ENCODE results near the gene NIPAL3. TPM values are rescaled to one million over a fixed set of nuclear protein-coding genes. Genes with fewer than 3 reads are reported as not detected.

The NIPAL3 gene
- total RNA-seq, 1 experiment from 2014 or later: 40.8 TPM

DNA sequence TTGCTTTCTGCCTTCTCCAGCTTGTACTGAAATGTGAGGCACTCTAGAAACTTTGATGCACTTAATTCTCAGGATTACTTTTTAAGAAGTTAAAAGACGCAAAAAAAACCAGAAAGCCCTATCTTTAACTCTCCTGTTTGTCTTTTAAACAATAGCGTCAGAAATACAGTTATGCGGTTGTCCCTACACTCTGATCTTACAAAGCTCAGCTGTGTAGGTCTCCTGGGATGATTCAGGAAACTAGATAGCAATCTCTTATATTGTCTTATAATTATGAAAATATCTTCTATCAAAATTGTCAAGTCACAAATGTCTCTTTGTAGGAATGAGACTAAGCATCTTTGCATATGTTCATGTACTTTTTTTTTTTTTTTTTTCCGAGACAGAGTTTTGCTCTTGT, 60.1 kb downstream of the NIPAL3 start:
- H2AFZ ChIP-seq (ENCODE audit: low read length): no peak overlapping the region
- no peak overlapping the region for H3K4me2 ChIP-seq (ENCODE audit: low read depth, low read length, poor library complexity, severe bottlenecking)
- H3K27ac ChIP-seq (ENCODE audit: low read length): no peak overlapping the region
- no peaks in the 10 kb centered on the region for H3K9me3 ChIP-seq (ENCODE audit: low read length)
- H3K27me3 ChIP-seq (ENCODE audit: low read length): no peaks in the 10 kb centered on the region
- H3K9me2 ChIP-seq (replicated peaks; ENCODE audit: insufficient read depth, low read length): no peaks in the 10 kb centered on the region
- no peaks in the 10 kb centered on the region for H3K4me1 ChIP-seq (ENCODE audit: low read length)
- no peak overlapping the region for H3K4me3 ChIP-seq (ENCODE audit: low read length)
- H3K36me3 ChIP-seq (ENCODE audit: insufficient read depth, low read length): no peaks in the 10 kb centered on the region
- no peak overlapping the region for H3K9ac ChIP-seq (ENCODE audit: low read length)
- H4K20me1 ChIP-seq (ENCODE audit: insufficient read depth, low read depth, low read length): no peaks in the 10 kb centered on the region
- no peaks in the 10 kb centered on the region for H3K79me2 ChIP-seq (ENCODE audit: low read length)
- no peak for DNase-seq

DNA sequence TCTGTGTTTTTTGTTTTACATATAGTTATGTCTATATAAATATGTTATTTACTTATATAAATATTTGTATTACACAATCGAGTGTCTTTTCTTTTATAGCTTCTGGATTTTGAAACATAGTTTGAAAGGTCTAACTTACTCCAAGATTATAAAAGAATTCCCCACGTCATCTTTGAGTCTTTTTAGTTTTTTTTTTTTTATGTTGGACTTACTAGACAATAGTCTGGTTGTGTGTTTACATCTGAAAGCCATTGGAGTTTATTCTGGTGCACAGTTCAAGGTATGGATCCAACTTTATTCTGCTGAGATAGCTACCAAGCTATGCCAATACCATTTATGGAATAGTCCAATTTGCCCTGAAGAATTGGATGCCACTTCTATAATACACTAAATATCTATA, 61.0 kb downstream of the NIPAL3 start:
- Histone ChIP-seq H2AFZ (ENCODE audit: low read length) (no peak overlapping the region), H3K4me1 (ENCODE audit: low read length) (peaks cover 5% of the 10 kb centered on the region; the same call in 1 of the 2 replicates), H3K4me3 (ENCODE audit: low read length) (no peak overlapping the region), H3K27ac (ENCODE audit: low read length) (no peak overlapping the region), H3K9me3 (ENCODE audit: low read length) (no peaks in the 10 kb centered on the region), H3K36me3 (ENCODE audit: insufficient read depth, low read length) (no peaks in the 10 kb centered on the region), H3K9me2 (replicated peaks; ENCODE audit: insufficient read depth, low read length) (no peaks in the 10 kb centered on the region), H4K20me1 (ENCODE audit: insufficient read depth, low read depth, low read length) (no peaks in the 10 kb centered on the region), H3K27me3 (ENCODE audit: low read length) (no peaks in the 10 kb centered on the region), H3K4me2 (ENCODE audit: low read depth, low read length, poor library complexity, severe bottlenecking) (no peak overlapping the region), H3K79me2 (ENCODE audit: low read length) (no peaks in the 10 kb centered on the region), H3K9ac (ENCODE audit: low read length) (no peak overlapping the region)
- no peak for DNase-seq

DNA sequence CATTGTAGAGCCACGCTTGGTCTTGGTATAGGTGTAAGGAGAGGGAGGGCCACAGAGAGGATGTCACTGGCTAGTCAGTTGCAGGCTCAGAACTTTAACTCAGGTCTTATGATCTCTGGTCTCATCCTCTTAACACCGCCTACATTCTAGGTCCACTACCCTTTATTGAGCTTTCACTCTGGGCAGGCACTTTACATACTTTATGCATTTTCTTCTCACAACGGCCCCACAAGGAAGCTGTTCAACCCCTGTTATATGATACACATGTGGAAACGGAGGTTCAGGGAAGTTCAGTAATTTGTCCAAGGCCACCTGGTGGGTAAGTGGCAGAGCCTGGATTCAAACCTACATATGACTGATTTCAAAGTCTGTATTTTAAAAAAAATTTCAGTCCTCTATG, 61.7 kb downstream of the NIPAL3 start:
- H3K36me3 ChIP-seq (ENCODE audit: insufficient read depth, low read length): no peaks in the 10 kb centered on the region
- no peak for DNase-seq
- no peaks in the 10 kb centered on the region for H3K79me2 ChIP-seq (ENCODE audit: low read length)
- H3K4me2 ChIP-seq (ENCODE audit: low read depth, low read length, poor library complexity, severe bottlenecking): no peak overlapping the region
- H4K20me1 ChIP-seq (ENCODE audit: insufficient read depth, low read depth, low read length): no peaks in the 10 kb centered on the region
- peaks cover 5% of the 10 kb centered on the region; the same call in 1 of the 2 replicates for H3K4me1 ChIP-seq (ENCODE audit: low read length)
- H2AFZ ChIP-seq (ENCODE audit: low read length): no peak overlapping the region
- H3K27me3 ChIP-seq (ENCODE audit: low read length): no peaks in the 10 kb centered on the region
- H3K9ac ChIP-seq (ENCODE audit: low read length): no peak overlapping the region
- H3K27ac ChIP-seq (ENCODE audit: low read length): no peak overlapping the region
- no peak overlapping the region for H3K4me3 ChIP-seq (ENCODE audit: low read length)
- H3K9me2 ChIP-seq (replicated peaks; ENCODE audit: insufficient read depth, low read length): no peaks in the 10 kb centered on the region
- H3K9me3 ChIP-seq (ENCODE audit: low read length): no peaks in the 10 kb centered on the region

DNA sequence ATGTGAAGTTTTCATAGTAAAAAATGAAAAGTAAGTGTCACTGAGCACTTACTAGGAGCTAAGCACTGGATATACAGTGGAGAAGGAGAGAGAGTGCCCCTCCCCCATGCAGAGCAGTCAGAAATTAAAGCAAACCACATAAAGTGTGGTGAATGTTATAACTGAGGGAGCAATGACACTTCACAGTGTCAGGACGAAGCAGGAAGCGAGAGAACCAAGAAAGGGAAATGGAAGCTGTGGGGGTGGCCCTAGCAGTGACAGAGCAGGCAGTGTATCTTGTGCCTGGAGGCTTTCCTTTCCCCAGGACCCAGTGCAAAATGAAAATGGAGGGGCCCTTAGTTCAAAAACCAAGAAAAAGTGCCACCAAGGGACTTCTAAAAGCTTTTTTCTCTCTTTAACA, 65.5 kb downstream of the NIPAL3 start:
- Histone ChIP-seq H3K27ac (ENCODE audit: low read length) (no peak overlapping the region), H3K9ac (ENCODE audit: low read length) (no peak overlapping the region), H3K4me3 (ENCODE audit: low read length) (no peak overlapping the region)

DNA sequence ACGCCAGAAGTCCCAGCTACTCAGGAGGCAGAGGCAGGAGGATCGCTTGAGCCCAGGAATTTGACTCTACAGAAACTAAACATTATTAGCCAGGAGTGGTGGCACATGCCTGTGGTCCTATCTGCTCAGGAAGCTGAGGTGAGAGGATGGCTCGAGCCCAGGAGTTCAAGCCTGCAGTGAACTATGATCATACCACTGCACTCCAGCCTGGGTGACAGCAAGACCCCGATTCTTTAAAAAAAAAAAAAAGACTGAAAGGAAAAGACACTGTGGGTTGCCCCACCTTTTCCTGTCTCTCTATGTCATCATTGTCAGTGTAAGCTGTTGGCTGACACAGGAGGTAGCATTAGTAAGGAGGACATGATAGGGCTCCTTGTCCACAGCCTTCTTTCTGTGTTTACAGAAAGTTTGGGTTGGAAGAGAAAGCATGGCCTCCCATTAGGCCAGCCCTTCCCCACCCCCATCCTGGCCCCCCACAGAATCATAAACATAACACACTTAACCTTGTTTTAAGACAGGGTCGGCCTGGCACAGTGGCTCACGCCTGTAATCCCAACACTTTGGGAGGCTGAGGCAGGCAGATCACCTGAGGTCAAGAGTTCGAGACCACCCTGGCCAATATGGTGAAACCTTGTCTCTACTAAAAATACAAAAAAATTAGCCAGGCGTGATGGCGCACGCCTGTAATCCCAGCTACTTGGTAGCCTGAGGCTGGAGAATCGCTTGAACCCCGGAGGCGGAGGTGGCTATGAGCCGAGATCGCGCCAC, 66.4 kb downstream of the NIPAL3 start:
- Histone ChIP-seq H4K20me1 (ENCODE audit: insufficient read depth, low read depth, low read length) (no peaks in the 10 kb centered on the region), H2AFZ (ENCODE audit: low read length) (no peak overlapping the region), H3K79me2 (ENCODE audit: low read length) (no peaks in the 10 kb centered on the region), H3K27me3 (ENCODE audit: low read length) (no peaks in the 10 kb centered on the region), H3K36me3 (ENCODE audit: insufficient read depth, low read length) (no peaks in the 10 kb centered on the region), H3K9me2 (replicated peaks; ENCODE audit: insufficient read depth, low read length) (no peaks in the 10 kb centered on the region), H3K9ac (ENCODE audit: low read length) (no peak overlapping the region), H3K9me3 (ENCODE audit: low read length) (no peaks in the 10 kb centered on the region), H3K27ac (ENCODE audit: low read length) (no peak overlapping the region), H3K4me3 (ENCODE audit: low read length) (no peak overlapping the region), H3K4me2 (ENCODE audit: low read depth, low read length, poor library complexity, severe bottlenecking) (no peak overlapping the region), H3K4me1 (ENCODE audit: low read length) (peaks cover 5% of the 10 kb centered on the region; the same call in 1 of the 2 replicates)
- no peak for DNase-seq

More for the DNA sequence above, 65.5 kb downstream of the NIPAL3 start:
- Histone ChIP-seq H3K4me1 (ENCODE audit: low read length) (peaks cover 5% of the 10 kb centered on the region; the same call in 1 of the 2 replicates), H3K9me3 (ENCODE audit: low read length) (no peaks in the 10 kb centered on the region), H3K27me3 (ENCODE audit: low read length) (no peaks in the 10 kb centered on the region), H3K9me2 (replicated peaks; ENCODE audit: insufficient read depth, low read length) (no peaks in the 10 kb centered on the region), H2AFZ (ENCODE audit: low read length) (no peak overlapping the region), H4K20me1 (ENCODE audit: insufficient read depth, low read depth, low read length) (no peaks in the 10 kb centered on the region), H3K79me2 (ENCODE audit: low read length) (no peaks in the 10 kb centered on the region), H3K4me2 (ENCODE audit: low read depth, low read length, poor library complexity, severe bottlenecking) (no peak overlapping the region), H3K36me3 (ENCODE audit: insufficient read depth, low read length) (no peaks in the 10 kb centered on the region)
- DNase-seq: no peak

DNA sequence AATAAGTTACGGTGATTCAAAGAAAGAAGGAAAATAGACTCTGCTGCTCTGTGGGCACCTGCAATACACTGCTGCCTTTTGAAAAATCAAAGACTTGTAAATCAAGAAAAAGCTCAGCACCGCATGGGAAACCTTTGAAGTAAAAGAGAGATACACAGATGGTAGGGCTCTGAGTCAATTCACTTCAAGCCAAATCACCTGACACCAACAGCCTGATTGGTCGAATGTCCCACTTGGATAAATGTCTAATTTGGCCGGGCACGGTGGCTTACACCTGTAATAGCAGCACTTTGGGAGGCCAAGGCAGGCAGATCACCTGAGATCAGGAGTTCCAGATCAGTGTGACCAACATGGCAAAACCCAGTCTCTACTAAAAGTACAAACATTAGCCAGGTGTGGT, 67.8 kb downstream of the NIPAL3 start:
- Histone ChIP-seq H3K27ac (ENCODE audit: low read length) (no peak overlapping the region), H3K79me2 (ENCODE audit: low read length) (no peaks in the 10 kb centered on the region), H3K9me3 (ENCODE audit: low read length) (no peaks in the 10 kb centered on the region), H3K4me2 (ENCODE audit: low read depth, low read length, poor library complexity, severe bottlenecking) (no peak overlapping the region), H3K4me3 (ENCODE audit: low read length) (no peak overlapping the region), H2AFZ (ENCODE audit: low read length) (no peak overlapping the region), H4K20me1 (ENCODE audit: insufficient read depth, low read depth, low read length) (no peaks in the 10 kb centered on the region), H3K36me3 (ENCODE audit: insufficient read depth, low read length) (no peaks in the 10 kb centered on the region), H3K27me3 (ENCODE audit: low read length) (no peaks in the 10 kb centered on the region), H3K9ac (ENCODE audit: low read length) (no peak overlapping the region), H3K4me1 (ENCODE audit: low read length) (peaks cover 5% of the 10 kb centered on the region; the same call in 1 of the 2 replicates), H3K9me2 (replicated peaks; ENCODE audit: insufficient read depth, low read length) (no peaks in the 10 kb centered on the region)
- no peak for DNase-seq

DNA sequence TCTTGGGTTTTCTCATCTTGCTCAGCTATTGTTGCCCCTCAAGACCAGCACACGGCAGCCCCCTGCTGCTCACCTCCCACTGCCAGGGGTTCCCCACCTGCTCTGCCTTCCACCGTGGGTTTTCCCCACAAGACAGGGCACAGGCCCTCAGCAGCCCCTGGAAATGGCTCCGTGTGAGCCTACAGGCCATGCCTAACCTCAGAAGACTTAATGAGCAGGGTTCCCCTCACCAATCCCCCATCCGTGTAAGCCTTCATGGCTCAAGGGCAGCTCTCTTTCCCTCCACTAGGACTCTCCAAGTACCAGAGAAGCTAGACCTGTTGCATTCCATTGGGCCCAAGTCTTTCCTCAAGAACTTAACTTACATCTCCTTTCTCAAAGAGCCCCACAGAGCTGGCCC, 68.6 kb downstream of the NIPAL3 start:
- no peak overlapping the region for H3K4me2 ChIP-seq (ENCODE audit: low read depth, low read length, poor library complexity, severe bottlenecking)
- H3K79me2 ChIP-seq (ENCODE audit: low read length): no peaks in the 10 kb centered on the region
- no peaks in the 10 kb centered on the region for H4K20me1 ChIP-seq (ENCODE audit: insufficient read depth, low read depth, low read length)
- no peak overlapping the region for H3K9ac ChIP-seq (ENCODE audit: low read length)
- no peaks in the 10 kb centered on the region for H3K36me3 ChIP-seq (ENCODE audit: insufficient read depth, low read length)
- no peaks in the 10 kb centered on the region for H3K9me3 ChIP-seq (ENCODE audit: low read length)
- no peak overlapping the region for H2AFZ ChIP-seq (ENCODE audit: low read length)
- H3K9me2 ChIP-seq (replicated peaks; ENCODE audit: insufficient read depth, low read length): no peaks in the 10 kb centered on the region
- no peak for DNase-seq
- no peaks in the 10 kb centered on the region for H3K27me3 ChIP-seq (ENCODE audit: low read length)
- H3K4me1 ChIP-seq (ENCODE audit: low read length): peaks cover 5% of the 10 kb centered on the region; the same call in 1 of the 2 replicates
- H3K4me3 ChIP-seq (ENCODE audit: low read length): no peak overlapping the region
- no peak overlapping the region for H3K27ac ChIP-seq (ENCODE audit: low read length)

DNA sequence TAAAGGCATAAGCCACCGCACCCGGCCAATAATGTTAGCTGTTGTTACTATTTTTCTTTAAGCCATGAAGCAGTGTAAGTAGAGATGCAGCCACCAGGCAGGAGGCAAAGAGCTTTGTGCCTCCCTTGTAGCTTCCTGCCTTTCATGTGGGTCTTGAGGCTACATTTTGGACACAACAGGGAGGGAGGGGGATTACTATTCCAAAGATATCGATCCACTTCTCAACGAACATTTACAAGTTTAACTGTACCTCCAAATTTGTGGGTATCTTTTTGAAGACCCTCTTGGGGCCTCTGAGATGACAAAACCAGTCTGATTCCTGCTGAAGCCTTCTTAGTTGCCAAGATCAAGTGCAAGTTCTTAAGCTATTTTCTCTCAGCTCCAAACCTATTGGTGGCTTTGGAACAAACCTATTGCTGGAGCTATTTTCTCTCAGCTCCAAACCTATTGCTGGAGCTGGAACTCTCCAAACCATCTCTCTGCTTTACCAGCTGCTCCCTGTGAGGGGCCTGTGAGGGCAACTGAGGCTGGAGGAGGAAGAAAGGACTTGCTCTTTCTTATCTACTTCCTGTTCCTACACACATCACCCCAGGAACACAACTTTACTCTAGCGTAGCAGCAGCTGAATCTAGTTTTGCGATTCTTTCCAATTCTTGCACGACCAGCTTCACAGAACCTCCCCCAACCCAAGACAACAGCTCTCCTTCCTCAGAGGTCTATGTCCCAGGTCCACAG, 70.9 kb downstream of the NIPAL3 start:
- Histone ChIP-seq H3K36me3 (ENCODE audit: insufficient read depth, low read length) (no peaks in the 10 kb centered on the region), H3K27ac (ENCODE audit: low read length) (no peak overlapping the region), H3K27me3 (ENCODE audit: low read length) (no peaks in the 10 kb centered on the region), H4K20me1 (ENCODE audit: insufficient read depth, low read depth, low read length) (no peaks in the 10 kb centered on the region), H3K79me2 (ENCODE audit: low read length) (no peaks in the 10 kb centered on the region), H3K4me1 (ENCODE audit: low read length) (no peaks in the 10 kb centered on the region), H3K4me2 (ENCODE audit: low read depth, low read length, poor library complexity, severe bottlenecking) (no peak overlapping the region), H3K4me3 (ENCODE audit: low read length) (no peak overlapping the region), H3K9me2 (replicated peaks; ENCODE audit: insufficient read depth, low read length) (no peaks in the 10 kb centered on the region), H3K9ac (ENCODE audit: low read length) (no peak overlapping the region), H3K9me3 (ENCODE audit: low read length) (no peaks in the 10 kb centered on the region), H2AFZ (ENCODE audit: low read length) (no peak overlapping the region)
- DNase-seq: no peak

All from Karpas-422 (cell line).